CD4-positive, alpha-beta T cell treated with Interleukin-17A for 4 hours (primary cell): ENCODE results near the gene ABI2.
"Not testable (repeated sequence)": the region's sequence is repeated elsewhere in the genome, so short reads cannot be mapped to it uniquely, and the experiment has no call there.

Experiments
- DNase-seq: peaks from one replicate; pipeline ENCODE4 v3.0.0-alpha.2; 2020; ENCODE audit warnings: mixed read lengths

The ABI2 gene

DNA sequence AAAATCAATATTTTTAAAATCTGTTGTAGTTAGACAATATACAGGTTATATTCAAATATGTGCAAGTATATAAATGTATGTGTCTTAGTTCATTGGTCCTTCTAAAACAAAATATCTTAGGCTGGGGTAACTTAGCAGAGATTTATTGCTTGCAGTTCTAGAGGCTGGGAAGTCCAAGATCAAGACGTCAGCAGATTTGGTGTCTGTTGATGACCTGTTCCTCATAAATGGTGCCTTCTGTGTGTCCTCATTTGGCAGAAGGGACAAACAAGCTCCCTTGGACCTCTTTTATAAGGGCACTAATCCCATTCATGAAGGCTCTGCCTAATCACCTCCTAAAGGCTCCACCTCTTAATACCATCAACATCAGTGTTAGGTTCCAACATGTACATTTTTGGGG is 31.3 kb downstream of the ABI2 start:
- DNase-seq: no peak

DNA sequence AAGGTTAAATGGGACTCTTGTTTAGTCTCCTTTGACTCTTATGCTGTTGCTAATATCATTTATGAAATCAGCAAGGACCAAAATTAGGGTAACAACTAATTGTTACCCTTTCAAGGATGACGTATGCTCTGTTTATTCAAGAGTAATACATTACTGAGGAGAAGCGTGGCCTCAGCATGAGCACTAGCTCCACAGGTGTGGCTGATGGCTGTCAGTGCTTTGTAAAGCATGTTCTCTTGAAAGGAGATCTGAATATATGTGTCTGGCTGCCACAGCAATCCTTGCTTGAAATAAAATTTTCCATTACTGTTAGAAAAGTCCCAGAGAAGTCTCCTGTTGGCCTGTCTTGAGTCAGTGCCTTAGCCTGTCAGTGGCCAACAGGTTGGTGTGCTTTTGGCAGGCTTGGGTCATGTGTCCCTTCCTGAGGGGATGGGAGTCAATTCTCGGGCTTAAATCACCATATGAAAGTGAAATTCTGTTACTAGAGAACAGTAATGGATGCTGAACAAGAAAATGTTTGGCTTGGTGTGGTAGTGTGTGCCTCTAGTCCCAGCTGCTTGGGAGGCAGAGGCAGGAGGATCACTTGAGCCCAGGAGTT is 32.7 kb downstream of the ABI2 start:
- no peak for DNase-seq

- DNase-seq: no peak
Observed at GRCh38 chr2:203361495-203361894, 33.3 kb downstream of the ABI2 start.

- no peak for DNase-seq
Observed at GRCh38 chr2:203361922-203362321, 33.7 kb downstream of the ABI2 start.

GRCh38 chr2:203366639-203367466 is 38.7 kb downstream of the ABI2 start:
- DNase-seq: no peak

- not testable (repeated sequence) for DNase-seq
Observed at GRCh38 chr2:203372706-203373105, 44.5 kb downstream of the ABI2 start.

GRCh38 chr2:203376173-203376572 is 48.0 kb downstream of the ABI2 start:
- no peak for DNase-seq

- no peak for DNase-seq
Observed at GRCh38 chr2:203379156-203379555, 51.0 kb downstream of the ABI2 start.

DNA sequence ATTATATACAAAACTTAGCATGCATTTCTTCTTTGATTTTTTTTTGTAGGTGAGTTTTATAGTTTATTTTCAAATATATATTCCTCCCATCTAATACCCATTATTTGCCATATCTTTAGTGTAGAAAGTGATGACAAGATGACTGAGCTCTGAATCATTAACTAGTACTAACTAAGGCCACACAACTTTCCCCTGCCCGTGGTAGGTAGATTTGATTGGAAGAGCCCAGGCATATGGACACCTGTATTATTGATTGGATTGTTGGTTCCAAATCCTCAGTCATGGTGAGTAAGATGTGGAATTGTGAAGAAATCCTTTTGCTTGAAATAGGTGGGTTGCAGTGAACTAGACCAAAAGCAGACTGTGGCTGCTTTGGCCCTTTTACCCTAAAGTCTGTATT is 54.8 kb downstream of the ABI2 start:
- no peak for DNase-seq

DNA sequence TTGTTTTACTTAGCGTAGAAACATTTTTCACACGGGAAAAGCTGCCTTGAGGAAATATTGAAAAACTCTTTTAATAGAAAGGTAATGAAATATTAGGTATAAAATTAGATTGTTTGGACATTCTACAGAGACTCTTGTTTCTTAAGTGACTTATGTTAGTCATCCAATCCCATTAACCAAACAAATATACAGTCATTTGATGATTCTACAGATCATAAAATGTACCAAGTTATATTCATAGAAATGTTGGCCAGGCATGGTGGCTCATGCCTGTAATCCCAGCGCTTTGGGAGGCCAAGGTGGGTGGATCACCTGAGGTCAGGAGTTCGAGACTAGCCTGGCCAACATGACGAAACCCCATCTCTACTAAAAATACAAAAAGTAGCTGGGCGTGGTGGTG is 60.0 kb downstream of the ABI2 start:
- DNase-seq: not testable (repeated sequence)

DNA sequence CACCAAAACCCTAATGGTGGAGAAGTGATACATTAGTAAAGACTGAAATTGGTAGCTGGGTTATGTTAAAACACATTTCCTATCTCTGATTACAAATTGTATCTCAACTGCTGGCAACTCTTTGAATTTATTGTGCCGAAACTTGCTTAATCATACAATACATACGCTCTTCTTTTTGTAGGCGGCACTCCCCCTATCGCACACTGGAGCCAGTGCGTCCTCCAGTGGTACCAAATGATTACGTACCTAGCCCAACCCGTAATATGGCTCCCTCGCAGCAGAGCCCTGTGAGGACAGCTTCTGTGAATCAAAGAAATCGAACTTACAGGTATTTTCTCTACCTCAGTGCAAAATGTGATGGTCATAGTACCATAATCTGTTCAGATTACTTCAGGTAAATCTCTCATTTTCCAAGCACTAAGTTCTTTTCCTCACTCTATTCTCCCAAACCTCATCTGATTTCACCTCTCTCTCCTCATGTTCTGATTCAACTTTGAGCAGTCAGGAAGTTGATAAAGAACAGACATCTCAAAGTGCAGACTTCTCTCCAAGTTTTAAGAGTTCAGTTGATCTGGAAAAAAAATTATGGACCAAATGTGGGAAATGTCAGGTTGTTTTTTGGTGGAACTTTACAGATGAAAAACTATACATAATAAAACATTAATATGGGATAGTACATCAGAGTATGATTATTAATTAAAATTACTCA is 66.5 kb downstream of the ABI2 start:
- DNase-seq: no peak

- no peak for DNase-seq
Observed at GRCh38 chr2:203395858-203396257, 67.7 kb downstream of the ABI2 start.

GRCh38 chr2:203396667-203397066 is 68.5 kb downstream of the ABI2 start:
- DNase-seq: no peak

DNA sequence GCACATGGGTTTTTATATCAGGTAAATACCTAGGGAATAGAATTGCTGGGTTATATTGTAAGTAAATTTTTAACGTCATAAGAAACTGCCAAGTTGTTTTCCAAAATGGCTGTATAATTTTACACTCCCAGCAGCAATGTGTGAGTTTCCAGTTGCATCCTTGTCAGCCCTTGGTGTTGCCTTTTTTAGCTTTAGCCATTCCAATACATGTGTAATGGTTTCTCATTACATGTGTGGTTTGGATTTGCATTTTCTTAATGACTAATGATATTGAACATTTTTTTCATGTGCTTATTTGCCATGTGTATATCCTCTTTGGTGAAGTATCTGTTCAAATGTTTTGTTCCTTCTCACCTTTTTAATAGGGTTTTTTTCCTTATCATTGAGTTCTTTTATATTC is 70.8 kb downstream of the ABI2 start:
- no peak for DNase-seq

GRCh38 chr2:203400805-203401585 is 72.8 kb downstream of the ABI2 start:
- no peak for DNase-seq

- no peak for DNase-seq
Observed at GRCh38 chr2:203404996-203405395, 76.8 kb downstream of the ABI2 start.

DNA sequence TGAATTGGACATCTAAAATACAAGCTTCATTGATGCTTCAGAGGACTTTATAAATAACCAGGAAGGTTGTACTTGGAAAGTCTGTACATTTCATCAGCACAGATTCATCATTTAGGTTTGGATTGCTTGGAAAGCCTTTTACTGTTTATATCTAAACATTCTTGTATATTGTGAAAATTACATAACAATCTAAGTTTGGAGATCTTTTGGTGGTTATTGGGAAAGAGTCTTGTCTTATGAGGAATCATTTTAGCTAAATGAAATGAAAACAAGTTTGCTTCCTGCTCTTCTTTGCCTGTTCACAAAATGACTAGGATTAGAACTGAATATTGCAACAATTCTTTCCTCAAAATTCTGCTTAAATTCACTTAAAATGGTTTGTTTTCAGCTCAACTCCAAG is 79.3 kb downstream of the ABI2 start:
- DNase-seq: no peak

GRCh38 chr2:203412546-203413331 is 84.5 kb downstream of the ABI2 start:
- DNase-seq: no peak

- no peak for DNase-seq
Observed at GRCh38 chr2:203413796-203414195, 85.6 kb downstream of the ABI2 start.

GRCh38 chr2:203418271-203418670 is 90.1 kb downstream of the ABI2 start:
- DNase-seq: no peak

- DNase-seq: no peak
Observed at GRCh38 chr2:203427061-203427460, 98.9 kb downstream of the ABI2 start.

GRCh38 chr2:203429643-203430042 is 101.4 kb downstream of the ABI2 start:
- not testable (repeated sequence) for DNase-seq
